ENCODE results near the gene U2AF1. TPM values are rescaled to one million over a fixed set of nuclear protein-coding genes. Genes with fewer than 3 reads are reported as not detected.

U2AF1 gene
- 38.9 and 56.7 TPM in 2 replicates for total RNA-seq

GRCh38 chr21:43106965-43107793, at the start of gene U2AF1:
TSS of gene U2AF1 (minus strand) at chr21:43107570. CDS start at chr21:43107494, 76 bp downstream.

GRCh38 chr21:43075170-43076022, 32.0 kb downstream of the U2AF1 start, which contains the start of gene CBS:
TSS of gene CBS (minus strand) at chr21:43075835. CDS start at chr21:43072193, 3,642 bp downstream.

Other genes starting within 250 kb of the U2AF1 start
- 18.3 TPM in 2 replicates for gene WDR4, start 228.0 kb downstream of the U2AF1 start, total RNA-seq
- 73.5 and 75.1 TPM in 2 replicates for gene NDUFV3, start 214.3 kb downstream of the U2AF1 start, total RNA-seq
- gene ERVH48-1, start 181.9 kb downstream of the U2AF1 start, total RNA-seq, result not detected in 2 replicates
- 11.1 and 14.5 TPM in 2 replicates for gene PKNOX1, start 133.0 kb downstream of the U2AF1 start, total RNA-seq
- 13.7 and 18.0 TPM in 2 replicates for gene CBS, start 31.7 kb downstream of the U2AF1 start, total RNA-seq
- not detected in 2 replicates for gene CRYAA, start 61.4 kb upstream of the U2AF1 start, total RNA-seq

Measured in vein endothelial cell (primary cell).